BLaER1 treated with 17β-estradiol and CSF1 and Interleukin-3, amounts not matched to agents 10 nM and 100 nM (cell line): Measurements from ENCODE around the gene ASCC3.
"Not testable (repeated sequence)": the region's sequence is repeated elsewhere in the genome, so short reads cannot be mapped to it uniquely, and the experiment has no call there.

Source experiments
- H3K27ac ChIP-seq, 11 experiments: shearing (Covaris generic); formaldehyde crosslinking; 2 replicates each; pipeline ENCODE4 v1.8.1; 2022
- H3K27me3 ChIP-seq, 11 experiments: shearing (Covaris generic); formaldehyde crosslinking; 2 replicates each; pipeline ENCODE4 v1.8.1; 2022
- H3K36me3 ChIP-seq, 11 experiments: shearing (Covaris generic); formaldehyde crosslinking; 2 replicates each; pipeline ENCODE4 v1.8.1; 2022
- H3K4me1 ChIP-seq, 10 experiments: shearing (Covaris generic); formaldehyde crosslinking; 2 replicates each; pipeline ENCODE4 v1.8.1; 2022
- H3K4me2 ChIP-seq, 11 experiments: shearing (Covaris generic); formaldehyde crosslinking; 2 replicates each; pipeline ENCODE4 v1.8.1; 2022
- H3K4me3 ChIP-seq, 10 experiments: shearing (Covaris generic); formaldehyde crosslinking; 2 replicates each; pipeline ENCODE4 v1.8.1; 2022
- H3K9ac ChIP-seq, 11 experiments: shearing (Covaris generic); formaldehyde crosslinking; 2 replicates each; pipeline ENCODE4 v1.8.1; 2022
- H3K9me3 ChIP-seq, 11 experiments: shearing (Covaris generic); formaldehyde crosslinking; replicated peaks in 1 of 11; 2 replicates each; pipeline ENCODE4 v1.8.1; 2022
- H4K20me1 ChIP-seq, 11 experiments: shearing (Covaris generic); formaldehyde crosslinking; 2 replicates each; pipeline ENCODE4 v1.8.1; 2022
- Cebpa-rat ChIP-seq, 11 experiments: shearing (Covaris generic); IDR thresholded peaks; 2 replicates each; pipeline ENCODE4 v1.8.1; 2022

The ASCC3 gene

DNA sequence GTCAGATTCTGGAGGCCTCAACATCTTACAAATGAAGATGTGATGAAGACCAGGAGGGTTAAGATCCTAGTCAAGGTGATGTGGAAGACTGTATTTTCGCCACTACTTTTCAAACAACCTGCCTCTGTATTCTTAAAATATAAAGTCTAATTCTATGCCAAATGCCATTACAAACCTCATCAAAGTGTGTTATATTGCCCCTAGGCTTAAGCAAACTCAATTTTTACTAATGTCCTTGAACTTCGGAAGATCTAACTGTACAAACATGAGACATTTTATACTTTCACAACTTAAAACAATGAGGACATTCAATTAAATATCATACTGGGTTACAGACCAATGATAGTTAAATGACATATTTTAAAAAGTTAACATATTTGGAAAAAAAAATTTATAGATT, 19.1 kb downstream of the ASCC3 start:
- TF ChIP-seq Cebpa-rat (IDR thresholded peaks at IDR 0.05): no peak
- Histone ChIP-seq H3K4me1 (no peaks in the 10 kb centered on the region), H3K9ac (no peak overlapping the region), H3K4me2 (no peak overlapping the region), H4K20me1 (peaks cover 0 to 19% (median 0%) of the 10 kb centered on the region in 11 experiments; a peak in 4 of 22 replicates), H3K9me3 (peaks cover 2 to 19% (median 13%) of the 10 kb centered on the region in 11 experiments; a peak in 16 of 22 replicates), H3K27ac (no peak overlapping the region), H3K27me3 (no peaks in the 10 kb centered on the region), H3K36me3 (peaks cover 69 to 100% (median 96%) of the 10 kb centered on the region in 11 experiments), H3K4me3 (no peak overlapping the region)

DNA sequence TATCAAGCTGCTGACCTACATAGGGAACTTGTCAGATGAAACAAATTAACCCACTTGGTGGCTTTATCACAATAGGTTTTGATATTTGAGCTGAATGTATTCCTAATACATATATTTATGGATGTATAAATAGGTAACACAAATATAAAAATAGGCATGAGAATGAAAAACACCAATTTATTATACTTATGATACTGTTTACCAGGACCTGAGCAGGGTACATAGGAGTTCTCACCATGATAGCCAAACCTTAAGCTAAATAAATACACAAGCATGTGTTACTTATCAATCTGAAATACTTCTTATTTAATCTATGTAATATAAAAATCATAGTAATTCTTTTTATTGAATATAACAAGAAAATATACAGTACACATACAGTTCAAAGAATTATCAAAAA, 25.0 kb downstream of the ASCC3 start:
- H3K27me3 ChIP-seq: no peaks in the 10 kb centered on the region
- no peak for TF ChIP-seq Cebpa-rat (IDR thresholded peaks at IDR 0.05)
- H3K9ac ChIP-seq: no peak overlapping the region
- peaks cover 14 to 40% (median 24%) of the 10 kb centered on the region in 11 experiments; a peak in 17 of 22 replicates for H3K9me3 ChIP-seq
- H3K27ac ChIP-seq: no peak overlapping the region
- peaks cover 0 to 8% (median 0%) of the 10 kb centered on the region in 11 experiments; a peak in 5 of 22 replicates for H4K20me1 ChIP-seq
- H3K4me2 ChIP-seq: no peak overlapping the region
- H3K4me1 ChIP-seq: no peaks in the 10 kb centered on the region
- peaks cover 45 to 93% (median 73%) of the 10 kb centered on the region in 11 experiments for H3K36me3 ChIP-seq
- H3K4me3 ChIP-seq: no peak overlapping the region

GRCh38 chr6:100851819-100852218, 29.3 kb downstream of the ASCC3 start:
- Histone ChIP-seq H3K9me3 (peaks cover 5 to 18% (median 9%) of the 10 kb centered on the region in 11 experiments; a peak in 17 of 22 replicates), H3K4me2 (no peak overlapping the region), H3K4me3 (no peak overlapping the region), H3K27me3 (no peaks in the 10 kb centered on the region), H4K20me1 (peaks cover 0 to 8% (median 0%) of the 10 kb centered on the region in 11 experiments; a peak in 5 of 22 replicates), H3K9ac (no peak overlapping the region), H3K36me3 (peaks cover 32 to 78% (median 51%) of the 10 kb centered on the region in 11 experiments), H3K27ac (no peak overlapping the region), H3K4me1 (no peaks in the 10 kb centered on the region)
- TF ChIP-seq Cebpa-rat (IDR thresholded peaks at IDR 0.05): no peak

DNA sequence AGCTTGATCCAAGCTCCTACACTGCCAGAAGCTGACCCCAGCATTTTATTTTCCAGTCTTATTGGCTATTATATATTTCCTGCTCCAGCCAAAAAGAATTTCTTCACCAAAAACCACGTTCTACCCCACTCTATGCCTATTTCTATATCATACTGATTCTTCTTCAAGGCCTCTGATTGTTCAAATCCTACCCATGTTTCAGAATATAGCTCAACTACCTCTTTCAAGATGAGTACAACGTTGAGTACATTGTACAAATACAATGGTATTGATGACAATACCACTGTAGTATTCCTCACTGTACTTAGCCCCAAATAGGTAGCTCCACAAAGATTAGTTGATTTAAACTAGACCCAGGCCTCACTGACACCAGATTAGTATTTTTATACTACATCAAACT, 31.0 kb downstream of the ASCC3 start:
- no peak overlapping the region for H3K27ac ChIP-seq
- H3K4me1 ChIP-seq: no peaks in the 10 kb centered on the region
- no peak overlapping the region for H3K4me3 ChIP-seq
- no peak overlapping the region for H3K4me2 ChIP-seq
- peaks cover 0 to 19% (median 13%) of the 10 kb centered on the region in 11 experiments; a peak in 11 of 22 replicates for H4K20me1 ChIP-seq
- H3K9me3 ChIP-seq: peaks cover 0 to 4% (median 0%) of the 10 kb centered on the region in 11 experiments; a peak in 1 of 22 replicates
- H3K9ac ChIP-seq: no peak overlapping the region
- H3K36me3 ChIP-seq: peaks cover 27 to 78% (median 42%) of the 10 kb centered on the region in 11 experiments
- no peak for TF ChIP-seq Cebpa-rat (IDR thresholded peaks at IDR 0.05)
- no peaks in the 10 kb centered on the region for H3K27me3 ChIP-seq

- Histone ChIP-seq H3K4me3 (no peak overlapping the region), H4K20me1 (peaks cover 0 to 55% (median 33%) of the 10 kb centered on the region in 11 experiments; a peak in 13 of 22 replicates), H3K4me1 (no peaks in the 10 kb centered on the region), H3K27me3 (no peaks in the 10 kb centered on the region), H3K9ac (no peak overlapping the region), H3K4me2 (no peak overlapping the region), H3K27ac (no peak overlapping the region), H3K36me3 (peaks cover 20 to 71% (median 33%) of the 10 kb centered on the region in 11 experiments), H3K9me3 (no peaks in the 10 kb centered on the region)
- no peak for TF ChIP-seq Cebpa-rat (IDR thresholded peaks at IDR 0.05)
Measured at GRCh38 chr6:100846276-100846675, 34.9 kb downstream of the ASCC3 start.

- Histone ChIP-seq H3K4me2 (no peak overlapping the region), H4K20me1 (peaks cover 0 to 61% (median 33%) of the 10 kb centered on the region in 11 experiments; a peak in 13 of 22 replicates), H3K4me1 (no peaks in the 10 kb centered on the region), H3K9ac (no peak overlapping the region), H3K4me3 (no peak overlapping the region), H3K27ac (no peak overlapping the region), H3K36me3 (peaks cover 20 to 74% (median 33%) of the 10 kb centered on the region in 11 experiments), H3K9me3 (no peaks in the 10 kb centered on the region), H3K27me3 (no peaks in the 10 kb centered on the region)
- no peak for TF ChIP-seq Cebpa-rat (IDR thresholded peaks at IDR 0.05)
Measured at GRCh38 chr6:100845676-100846075, 35.5 kb downstream of the ASCC3 start.

- Histone ChIP-seq H3K36me3 (peaks cover 15 to 50% (median 29%) of the 10 kb centered on the region in 11 experiments; a peak in 21 of 22 replicates), H3K27me3 (no peaks in the 10 kb centered on the region), H3K4me2 (no peak overlapping the region), H3K4me1 (no peaks in the 10 kb centered on the region), H4K20me1 (peaks cover 0 to 61% (median 17%) of the 10 kb centered on the region in 11 experiments; a peak in 11 of 22 replicates), H3K9ac (no peak overlapping the region), H3K4me3 (no peak overlapping the region), H3K9me3 (peaks cover 0 to 13% (median 4%) of the 10 kb centered on the region in 11 experiments; a peak in 5 of 22 replicates), H3K27ac (no peak overlapping the region)
- TF ChIP-seq Cebpa-rat (IDR thresholded peaks at IDR 0.05): no peak
Measured at GRCh38 chr6:100839419-100839818, 41.7 kb downstream of the ASCC3 start.

DNA sequence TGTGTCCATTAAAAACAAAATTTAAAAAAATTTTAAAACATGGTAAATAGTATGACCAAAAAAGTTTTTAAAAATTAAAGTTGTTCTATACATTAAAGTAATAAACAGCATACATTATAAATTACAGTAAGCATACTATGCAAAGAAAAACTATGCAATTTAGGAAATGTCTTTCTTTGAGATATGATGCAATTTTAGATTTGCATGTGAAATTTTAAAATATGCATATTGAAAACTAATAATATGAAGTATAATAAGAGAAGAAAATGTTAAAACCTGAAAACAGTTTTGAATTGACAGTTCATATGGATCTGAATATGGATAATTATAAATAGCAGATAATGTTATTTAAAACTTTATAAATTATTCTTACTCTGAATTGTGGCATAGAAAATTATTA, 43.1 kb downstream of the ASCC3 start:
- H3K4me1 ChIP-seq: no peaks in the 10 kb centered on the region
- no peak for TF ChIP-seq Cebpa-rat (IDR thresholded peaks at IDR 0.05)
- H3K27me3 ChIP-seq: no peaks in the 10 kb centered on the region
- peaks cover 0 to 53% (median 13%) of the 10 kb centered on the region in 11 experiments; a peak in 10 of 22 replicates for H4K20me1 ChIP-seq
- H3K9ac ChIP-seq: no peak overlapping the region
- H3K4me3 ChIP-seq: no peak overlapping the region
- H3K27ac ChIP-seq: no peak overlapping the region
- peaks cover 20 to 51% (median 33%) of the 10 kb centered on the region in 11 experiments for H3K36me3 ChIP-seq
- no peak overlapping the region for H3K4me2 ChIP-seq
- peaks cover 0 to 13% (median 4%) of the 10 kb centered on the region in 11 experiments; a peak in 5 of 22 replicates for H3K9me3 ChIP-seq

DNA sequence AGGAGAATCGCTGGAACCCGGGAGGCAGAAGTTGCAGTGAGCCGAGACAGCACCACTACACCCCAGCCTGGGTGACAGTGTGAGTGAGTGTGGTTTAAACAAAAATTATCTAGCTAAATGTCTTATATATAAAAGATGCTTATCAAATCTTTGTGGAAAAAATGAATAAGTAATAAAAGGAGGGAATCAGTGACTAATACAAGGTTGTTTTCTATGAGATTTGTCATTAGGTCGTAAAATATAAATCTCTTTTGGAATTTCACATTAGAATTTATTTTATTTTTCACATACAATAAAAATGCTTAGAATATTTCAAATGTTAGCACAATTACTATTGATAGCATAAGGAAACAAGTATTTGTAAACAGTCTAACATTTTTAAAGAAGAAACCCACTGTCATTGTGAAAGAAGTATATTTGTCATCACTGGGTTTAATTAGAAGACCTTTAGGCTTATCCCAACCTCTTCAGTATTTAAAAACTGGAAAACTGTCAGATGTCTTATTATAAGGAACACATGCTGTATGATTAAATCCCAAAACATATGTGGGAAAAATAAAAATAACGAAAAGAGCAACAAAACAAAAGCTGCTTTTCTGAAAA, 47.1 kb downstream of the ASCC3 start:
- no peak overlapping the region for H3K27ac ChIP-seq
- H3K4me2 ChIP-seq: no peak overlapping the region

GRCh38 chr6:100829077-100829595, 52.0 kb downstream of the ASCC3 start:
- H3K27me3 ChIP-seq, H3K4me1 ChIP-seq, H3K9ac ChIP-seq, H3K4me2 ChIP-seq, H3K4me3 ChIP-seq, H3K27ac ChIP-seq: not testable (repeated sequence)
- Histone ChIP-seq H3K36me3 (peaks cover 27 to 57% (median 36%) of the 10 kb centered on the region in 11 experiments), H4K20me1 (peaks cover 0 to 12% (median 0%) of the 10 kb centered on the region in 11 experiments; a peak in 7 of 22 replicates), H3K9me3 (peaks cover 18 to 28% (median 23%) of the 10 kb centered on the region in 11 experiments)

More for the DNA sequence above, 47.1 kb downstream of the ASCC3 start:
- Histone ChIP-seq H3K9me3 (peaks cover 9 to 32% (median 17%) of the 10 kb centered on the region in 11 experiments), H3K4me1 (no peaks in the 10 kb centered on the region), H3K9ac (no peak overlapping the region), H3K4me3 (no peak overlapping the region), H4K20me1 (peaks cover 0 to 26% (median 0%) of the 10 kb centered on the region in 11 experiments; a peak in 8 of 22 replicates), H3K27me3 (no peaks in the 10 kb centered on the region), H3K36me3 (peaks cover 32 to 54% (median 40%) of the 10 kb centered on the region in 11 experiments)
- no peak for TF ChIP-seq Cebpa-rat (IDR thresholded peaks at IDR 0.05)
